HepG2 (cell line): Measurements from ENCODE around the gene IL17F. TPM values are rescaled to one million over a fixed set of nuclear protein-coding genes. Genes with fewer than 3 reads are reported as not detected.
A peak's percentile ranks its signal among the peaks of the same experiment; 100 is the strongest.

ENCODE experiments used
- ETV6 ChIP-seq: sonication (generic); formaldehyde crosslinking; conservative IDR thresholded peaks from 2 replicates; pipeline ENCODE4 v1.4.0; 2020; ENCODE audit warnings: missing genetic modification reagents
- MAFK ChIP-seq, 2 experiments: IDR thresholded peaks in 1 of 2; conservative IDR thresholded peaks in 1 of 2; 2 replicates each; pipeline ENCODE4 v1.6.1; 2011; ENCODE audit warnings: improper control_type of control experiment in 2 of 2, low read length in 2 of 2
- MEF2D ChIP-seq: sonication (generic); formaldehyde crosslinking; IDR thresholded peaks from 2 replicates; pipeline ENCODE4 v1.5.1; 2020; ENCODE audit warnings: mild to moderate bottlenecking, missing genetic modification reagents
- PHF21A ChIP-seq: sonication (generic); formaldehyde crosslinking; IDR thresholded peaks from 2 replicates; pipeline ENCODE4 v1.5.0; 2020; ENCODE audit warnings: mild to moderate bottlenecking, missing genetic modification reagents
- PTBP1 ChIP-seq: fragments of 200-400 bp; formaldehyde crosslinking; IDR thresholded peaks from 2 replicates; pipeline ENCODE4 v1.6.1; 2018; ENCODE audit warnings: low read length, low read depth; ENCODE audit not compliant: poor library complexity, severe bottlenecking
- RBFOX2 ChIP-seq: fragments of 200-400 bp; formaldehyde crosslinking; IDR thresholded peaks from 2 replicates; pipeline ENCODE4 v1.6.1; 2017; ENCODE audit warnings: low read depth, mild to moderate bottlenecking, low read length
- TGIF2 ChIP-seq: IDR thresholded peaks from 2 replicates; pipeline ENCODE4 v1.6.1; 2016; ENCODE audit warnings: control low read depth, missing compliant biosample characterization
- ZBTB8A ChIP-seq: sonication (generic); formaldehyde crosslinking; IDR thresholded peaks from 2 replicates; pipeline ENCODE4 v1.4.0; 2020; ENCODE audit warnings: mild to moderate bottlenecking, low read depth, missing genetic modification reagents, borderline replicate concordance
- ZFP82 ChIP-seq: sonication (generic); formaldehyde crosslinking; IDR thresholded peaks from 2 replicates; pipeline ENCODE4 v1.5.1; 2020; ENCODE audit warnings: mild to moderate bottlenecking, missing genetic modification reagents, borderline replicate concordance
- ZNF138 ChIP-seq: sonication (generic); formaldehyde crosslinking; IDR thresholded peaks from 2 replicates; pipeline ENCODE4 v1.5.0; 2020; ENCODE audit warnings: mild to moderate bottlenecking, low read depth, missing genetic modification reagents
- ZNF225 ChIP-seq: sonication (generic); formaldehyde crosslinking; IDR thresholded peaks from 2 replicates; pipeline ENCODE4 v1.4.0; 2020; ENCODE audit warnings: mild to moderate bottlenecking, missing genetic modification reagents
- ZNF687 ChIP-seq: sonication (generic); formaldehyde crosslinking; IDR thresholded peaks from 2 replicates; pipeline ENCODE4 v1.5.1; 2020; ENCODE audit warnings: mild to moderate bottlenecking, missing genetic modification reagents, moderate library complexity
- ZNF747 ChIP-seq: sonication (generic); formaldehyde crosslinking; IDR thresholded peaks from 2 replicates; pipeline ENCODE4 v1.8.1; 2023; ENCODE audit warnings: missing genetic modification reagents, mild to moderate bottlenecking, borderline replicate concordance
- ZNF83 ChIP-seq: sonication (generic); formaldehyde crosslinking; IDR thresholded peaks from 2 replicates; pipeline ENCODE4 v1.4.0; 2020; ENCODE audit warnings: missing genetic modification reagents, mild to moderate bottlenecking, borderline replicate concordance
- polyA plus RNA-seq, 8 experiments: library from polyadenylated mRNA; depleted of rRNA in 3 of 8; stranded (reverse) in 7 of 8; unstranded in 1 of 8; fragments of >200 nt; fragmentation: Illumina TruSeq in 4 of 8; extraction: Trizol in 4 of 8; gene quantifications; 2 replicates each; pipeline versions ENCODE4 v1.2.1 to v1.2.3, GENCODE V29; 2011 to 2016; ENCODE audit warnings: low read depth in 4 of 8, missing spikeins in 1 of 8, mixed read lengths in 1 of 8; ENCODE audit not compliant: insufficient read depth in 1 of 8
- total RNA-seq, 5 experiments: library from RNA; depleted of rRNA; stranded (reverse); fragments of >200 nt; fragmentation: Illumina TruSeq; extraction: Trizol; gene quantifications; 2 replicates each; pipeline ENCODE4 v1.2.3, GENCODE V29; 2016; ENCODE audit warnings: low read depth in 1 of 5
- TF ChIP-seq, protein P1 (sequence below): sonication (generic); formaldehyde crosslinking; IDR thresholded peaks from 2 replicates; pipeline ENCODE4; 2020; ENCODE audit warnings: missing genetic modification reagents, mild to moderate bottlenecking, borderline replicate concordance
- TF ChIP-seq, protein P2 (sequence below): sonication (generic); formaldehyde crosslinking; IDR thresholded peaks from 2 replicates; pipeline ENCODE4 v1.8.1; 2023; ENCODE audit warnings: mild to moderate bottlenecking, moderate library complexity, missing genetic modification reagents
- TF ChIP-seq, protein P3 (sequence below): fragments of 450-650 bp; IDR thresholded peaks from 2 replicates; pipeline ENCODE4 v1.6.1; 2016

Gene IL17F
- total and polyA plus RNA-seq, 2 of the 13 experiments (the other 11 are each of a cell fraction or from before 2014, with no cell fraction given) = not detected

- TF ChIP-seq, protein P1, sequence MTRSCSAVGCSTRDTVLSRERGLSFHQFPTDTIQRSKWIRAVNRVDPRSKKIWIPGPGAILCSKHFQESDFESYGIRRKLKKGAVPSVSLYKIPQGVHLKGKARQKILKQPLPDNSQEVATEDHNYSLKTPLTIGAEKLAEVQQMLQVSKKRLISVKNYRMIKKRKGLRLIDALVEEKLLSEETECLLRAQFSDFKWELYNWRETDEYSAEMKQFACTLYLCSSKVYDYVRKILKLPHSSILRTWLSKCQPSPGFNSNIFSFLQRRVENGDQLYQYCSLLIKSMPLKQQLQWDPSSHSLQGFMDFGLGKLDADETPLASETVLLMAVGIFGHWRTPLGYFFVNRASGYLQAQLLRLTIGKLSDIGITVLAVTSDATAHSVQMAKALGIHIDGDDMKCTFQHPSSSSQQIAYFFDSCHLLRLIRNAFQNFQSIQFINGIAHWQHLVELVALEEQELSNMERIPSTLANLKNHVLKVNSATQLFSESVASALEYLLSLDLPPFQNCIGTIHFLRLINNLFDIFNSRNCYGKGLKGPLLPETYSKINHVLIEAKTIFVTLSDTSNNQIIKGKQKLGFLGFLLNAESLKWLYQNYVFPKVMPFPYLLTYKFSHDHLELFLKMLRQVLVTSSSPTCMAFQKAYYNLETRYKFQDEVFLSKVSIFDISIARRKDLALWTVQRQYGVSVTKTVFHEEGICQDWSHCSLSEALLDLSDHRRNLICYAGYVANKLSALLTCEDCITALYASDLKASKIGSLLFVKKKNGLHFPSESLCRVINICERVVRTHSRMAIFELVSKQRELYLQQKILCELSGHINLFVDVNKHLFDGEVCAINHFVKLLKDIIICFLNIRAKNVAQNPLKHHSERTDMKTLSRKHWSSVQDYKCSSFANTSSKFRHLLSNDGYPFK (CRISPR knock-in tag) = peak; percentile 87; the same call in 1 of the 2 replicates
- no peak for TF ChIP-seq MAFK (conservative IDR thresholded peaks at IDR 0.05 in 1 of 2, IDR thresholded peaks at IDR 0.05 in 1 of 2; ENCODE audit: low read length in 2 of 2)
- peak; percentile 81 for TF ChIP-seq MEF2D (CRISPR knock-in tag)
- TF ChIP-seq ZFP82 (CRISPR knock-in tag) = no peak
- TF ChIP-seq ETV6 = 0 out of 2 replicates have a peak, but pooled peaks have one; percentile 25
- peak; percentile 91; the same call in 1 of the 2 replicates for TF ChIP-seq TGIF2 (CRISPR knock-in tag)
- TF ChIP-seq, protein P2, sequence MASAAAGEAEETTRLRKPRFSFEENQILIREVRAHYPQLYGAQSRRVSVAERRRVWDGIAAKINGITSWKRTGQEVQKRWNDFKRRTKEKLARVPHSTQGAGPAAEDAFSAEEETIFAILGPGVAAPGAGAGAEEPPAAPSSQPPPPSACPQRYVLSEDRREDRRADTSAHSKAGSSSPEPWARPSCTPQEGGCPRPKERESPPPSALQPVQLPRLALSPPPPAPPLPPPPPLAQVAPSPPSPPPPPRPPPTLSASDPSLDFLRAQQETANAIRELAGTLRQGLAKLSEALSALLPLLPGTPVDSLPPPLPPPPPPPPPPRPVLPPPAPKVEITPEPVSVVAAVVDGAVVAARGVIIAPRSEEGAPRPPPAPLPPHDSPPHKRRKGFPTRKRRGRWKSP (CRISPR knock-in tag) = peak; percentile 95
- peak; percentile 93 for TF ChIP-seq ZNF83
- peak; percentile 98 for TF ChIP-seq ZNF687 (CRISPR knock-in tag)
- peak; percentile 97 for TF ChIP-seq PTBP1
- peak; percentile 71; the same call in 1 of the 2 replicates for TF ChIP-seq ZNF225 (CRISPR knock-in tag)
- TF ChIP-seq ZNF138 (CRISPR knock-in tag) = peak; percentile 97
- TF ChIP-seq, protein P3, sequence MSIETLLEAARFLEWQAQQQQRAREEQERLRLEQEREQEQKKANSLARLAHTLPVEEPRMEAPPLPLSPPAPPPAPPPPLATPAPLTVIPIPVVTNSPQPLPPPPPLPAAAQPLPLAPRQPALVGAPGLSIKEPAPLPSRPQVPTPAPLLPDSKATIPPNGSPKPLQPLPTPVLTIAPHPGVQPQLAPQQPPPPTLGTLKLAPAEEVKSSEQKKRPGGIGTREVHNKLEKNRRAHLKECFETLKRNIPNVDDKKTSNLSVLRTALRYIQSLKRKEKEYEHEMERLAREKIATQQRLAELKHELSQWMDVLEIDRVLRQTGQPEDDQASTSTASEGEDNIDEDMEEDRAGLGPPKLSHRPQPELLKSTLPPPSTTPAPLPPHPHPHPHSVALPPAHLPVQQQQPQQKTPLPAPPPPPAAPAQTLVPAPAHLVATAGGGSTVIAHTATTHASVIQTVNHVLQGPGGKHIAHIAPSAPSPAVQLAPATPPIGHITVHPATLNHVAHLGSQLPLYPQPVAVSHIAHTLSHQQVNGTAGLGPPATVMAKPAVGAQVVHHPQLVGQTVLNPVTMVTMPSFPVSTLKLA = peak; percentile 70
- TF ChIP-seq PHF21A (CRISPR knock-in tag) = peak; percentile 85; the same call in 1 of the 2 replicates
- peak; percentile 83 for TF ChIP-seq RBFOX2
- no peak for TF ChIP-seq ZBTB8A (CRISPR knock-in tag)
- peak; percentile 92; the same call in 1 of the 2 replicates for TF ChIP-seq ZNF747
These were observed 40.3 kb upstream of the IL17F start, which contains the start of gene MCM3 (continued) for GRCh38 chr6:52284460-52285176.
